Fibroblast of lung (primary cell): ENCODE results near the gene SRC.

Experiments used
- EZH2 ChIP-seq: IDR thresholded peaks from 2 replicates; pipeline ENCODE4 v1.5.1; 2012; ENCODE audit warnings: low read length, control low read depth, mild to moderate bottlenecking; ENCODE audit errors: missing control alignments
- TF ChIP-seq, protein P1 (sequence below), 2 donors: IDR thresholded peaks in 1 of 2; conservative IDR thresholded peaks in 1 of 2; 1 replicate in 1 of 2; 2 replicates in 1 of 2; pipeline ENCODE4 v1.5.1; 2011 to 2012; ENCODE audit warnings: low read length in 2 of 2, control low read depth in 1 of 2, inconsistent platforms in 1 of 2, low read depth in 1 of 2, mild to moderate bottlenecking in 1 of 2

DNA sequence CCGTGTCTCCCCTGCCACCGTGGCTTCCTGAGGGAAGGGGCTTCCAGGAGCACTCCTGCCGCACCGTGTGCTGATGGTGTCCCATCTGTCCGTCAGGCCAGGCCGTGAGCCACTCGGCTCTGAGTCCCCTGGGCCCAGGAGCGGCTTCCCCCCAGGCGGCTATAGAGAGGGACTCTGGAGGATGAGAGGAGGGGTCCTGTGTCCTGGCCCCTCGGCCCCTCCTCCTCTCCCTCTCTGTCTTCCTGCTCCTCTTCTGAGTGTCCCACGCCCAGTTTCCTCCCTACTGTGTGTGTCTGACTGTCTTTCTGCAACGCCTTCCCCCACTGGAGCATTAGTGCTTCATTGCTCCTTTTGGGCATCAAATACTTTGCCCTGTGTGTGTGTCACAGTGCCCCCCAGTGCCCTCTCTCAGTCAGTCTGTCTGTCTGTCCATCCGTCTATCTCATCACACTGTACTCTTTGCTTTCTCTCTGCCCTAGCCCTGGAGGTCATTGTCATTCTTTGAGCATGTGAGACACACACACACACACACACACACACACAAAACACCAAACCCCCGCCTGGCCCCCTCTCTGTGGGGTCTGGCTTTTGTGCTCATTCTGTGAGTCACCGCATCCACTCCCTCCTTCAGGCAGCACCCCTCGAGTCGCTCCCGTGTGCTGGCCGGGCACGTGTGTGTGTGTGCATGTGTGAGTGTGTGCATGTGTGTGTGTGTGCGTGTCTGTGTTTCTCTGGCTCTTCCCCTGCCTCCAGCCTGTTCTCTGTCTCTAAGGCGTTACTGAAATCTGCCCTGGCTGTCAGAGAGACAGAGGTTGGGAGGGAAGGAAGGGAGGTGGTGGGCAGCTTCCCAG, 71.9 kb downstream of the SRC start:
- TF ChIP-seq, protein P1, sequence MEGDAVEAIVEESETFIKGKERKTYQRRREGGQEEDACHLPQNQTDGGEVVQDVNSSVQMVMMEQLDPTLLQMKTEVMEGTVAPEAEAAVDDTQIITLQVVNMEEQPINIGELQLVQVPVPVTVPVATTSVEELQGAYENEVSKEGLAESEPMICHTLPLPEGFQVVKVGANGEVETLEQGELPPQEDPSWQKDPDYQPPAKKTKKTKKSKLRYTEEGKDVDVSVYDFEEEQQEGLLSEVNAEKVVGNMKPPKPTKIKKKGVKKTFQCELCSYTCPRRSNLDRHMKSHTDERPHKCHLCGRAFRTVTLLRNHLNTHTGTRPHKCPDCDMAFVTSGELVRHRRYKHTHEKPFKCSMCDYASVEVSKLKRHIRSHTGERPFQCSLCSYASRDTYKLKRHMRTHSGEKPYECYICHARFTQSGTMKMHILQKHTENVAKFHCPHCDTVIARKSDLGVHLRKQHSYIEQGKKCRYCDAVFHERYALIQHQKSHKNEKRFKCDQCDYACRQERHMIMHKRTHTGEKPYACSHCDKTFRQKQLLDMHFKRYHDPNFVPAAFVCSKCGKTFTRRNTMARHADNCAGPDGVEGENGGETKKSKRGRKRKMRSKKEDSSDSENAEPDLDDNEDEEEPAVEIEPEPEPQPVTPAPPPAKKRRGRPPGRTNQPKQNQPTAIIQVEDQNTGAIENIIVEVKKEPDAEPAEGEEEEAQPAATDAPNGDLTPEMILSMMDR (conservative IDR thresholded peaks at IDR 0.05 in 1 of 2, IDR thresholded peaks at IDR 0.05 in 1 of 2; ENCODE audit: low read depth in 1 of 2, low read length in 2 of 2): no peak
- TF ChIP-seq EZH2: no peak
